Measurements from ENCODE around the gene NUB1.

NUB1 gene

DNA sequence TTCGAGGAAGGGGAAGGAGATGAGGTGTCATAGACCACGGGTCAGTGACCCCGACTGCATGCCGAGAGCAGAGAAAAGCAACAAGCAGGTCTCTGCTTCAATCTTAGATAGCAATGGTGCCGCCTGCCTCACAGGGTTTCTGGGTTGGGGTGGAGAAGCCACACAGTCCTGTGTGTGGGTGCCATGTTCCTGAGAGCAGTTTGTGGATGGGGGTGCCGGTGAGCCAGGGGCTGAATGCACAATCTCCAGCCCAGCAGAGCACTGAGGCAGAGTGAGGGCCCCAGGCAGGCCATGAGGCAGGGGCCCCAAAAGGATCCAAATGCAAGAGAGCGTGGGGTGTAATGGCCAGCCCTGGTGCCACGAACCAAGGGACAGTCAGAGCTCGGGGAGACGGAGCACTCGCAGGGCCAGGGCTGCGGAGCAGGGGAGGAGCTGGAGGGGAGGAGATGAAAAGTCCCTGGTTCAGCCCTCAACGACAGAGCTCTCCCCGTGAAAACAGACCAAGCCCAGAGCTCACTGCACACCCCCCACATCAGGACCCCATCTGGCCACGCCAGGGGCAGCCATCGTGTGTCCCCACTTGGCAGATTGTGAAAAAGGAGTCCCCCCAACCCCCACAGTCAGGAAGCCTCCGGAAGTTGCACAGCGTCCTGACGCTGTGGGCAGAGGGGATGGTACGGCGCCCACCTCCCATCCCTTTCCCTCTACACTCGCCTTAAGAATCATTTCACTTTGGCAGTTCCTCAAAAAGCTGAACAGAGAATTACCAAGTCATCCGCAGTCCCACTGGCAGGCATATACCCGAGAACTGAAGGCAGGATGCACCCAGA, 48.4 kb downstream of the NUB1 start:
- no peak for DNase-seq (ENCODE audit: low spot score)

DNA sequence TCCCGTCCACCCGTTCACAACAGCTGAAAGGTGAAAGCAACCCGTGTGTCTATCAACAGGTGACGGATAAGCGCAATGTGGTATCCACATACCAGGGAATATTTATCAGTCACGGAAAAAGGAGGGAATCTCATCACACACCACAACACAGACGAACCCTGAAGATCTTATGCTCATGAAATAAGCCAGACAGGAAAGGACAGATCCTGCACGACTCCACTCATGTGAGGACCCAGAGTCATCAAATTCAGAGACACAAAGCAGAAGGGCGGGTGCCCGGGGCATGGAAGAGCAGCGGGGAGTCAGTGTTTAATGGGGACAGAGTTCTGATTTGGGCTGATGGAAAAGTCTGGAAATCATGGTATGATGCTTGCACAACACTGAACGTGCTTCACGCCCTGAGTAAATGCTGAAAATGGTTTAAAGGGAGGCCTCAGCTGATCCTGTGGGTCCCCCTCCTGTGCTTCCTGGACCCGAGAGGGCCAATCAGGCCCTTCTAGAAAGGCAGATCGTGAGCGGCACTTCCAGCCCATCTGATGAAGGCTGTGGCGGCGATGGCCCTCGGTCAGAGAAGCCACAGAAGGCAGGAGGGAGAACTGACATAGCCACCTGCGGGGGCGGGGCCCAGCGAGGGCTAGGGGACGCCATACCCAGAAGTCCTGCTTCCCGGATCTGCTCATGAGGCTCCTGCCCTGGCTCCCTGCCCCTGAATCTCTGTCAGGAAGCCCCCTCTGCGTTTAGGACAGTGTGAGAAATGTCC, 49.2 kb downstream of the NUB1 start:
- no peak for DNase-seq (ENCODE audit: low spot score)

DNA sequence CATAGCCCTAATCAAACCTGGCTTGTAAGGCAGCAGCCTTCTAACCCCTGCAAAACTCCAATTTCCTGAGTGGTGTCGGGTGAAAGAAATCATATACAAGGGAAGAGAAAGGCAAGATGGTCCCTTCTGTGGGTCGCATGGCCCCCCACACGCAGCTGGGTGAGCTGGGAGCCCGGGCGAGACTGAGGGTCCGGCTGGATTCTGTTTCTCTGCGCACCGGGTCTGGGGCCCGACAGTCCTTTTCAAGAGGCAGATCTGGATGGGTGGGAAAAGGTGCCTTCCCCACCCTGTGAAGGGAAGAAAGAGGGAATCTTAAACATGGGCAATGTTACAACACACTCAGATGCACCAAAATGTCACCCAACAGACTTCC, 49.7 kb downstream of the NUB1 start:
- DNase-seq (ENCODE audit: low spot score), result no peak

DNA sequence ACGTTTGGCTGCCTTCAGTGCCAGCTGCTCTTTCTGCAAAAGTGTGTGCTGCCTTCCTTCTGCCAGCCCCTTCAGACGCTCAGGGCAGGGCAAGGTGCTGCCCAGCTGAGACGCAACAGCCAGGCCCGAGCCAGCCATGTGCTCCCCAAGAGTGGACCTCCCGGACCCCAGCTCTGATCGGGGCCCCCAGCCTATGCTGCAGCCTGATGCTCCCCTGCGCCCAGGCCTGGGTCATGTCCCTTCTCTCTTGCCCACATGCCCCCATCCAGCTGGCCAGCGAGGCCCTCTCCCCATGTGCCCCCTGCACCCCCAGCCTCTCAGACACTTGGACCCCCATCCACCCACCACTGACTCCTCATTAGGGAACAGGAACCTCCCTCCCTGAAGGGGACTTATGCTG, 50.4 kb downstream of the NUB1 start:
- no peak for DNase-seq (ENCODE audit: low spot score)

DNA sequence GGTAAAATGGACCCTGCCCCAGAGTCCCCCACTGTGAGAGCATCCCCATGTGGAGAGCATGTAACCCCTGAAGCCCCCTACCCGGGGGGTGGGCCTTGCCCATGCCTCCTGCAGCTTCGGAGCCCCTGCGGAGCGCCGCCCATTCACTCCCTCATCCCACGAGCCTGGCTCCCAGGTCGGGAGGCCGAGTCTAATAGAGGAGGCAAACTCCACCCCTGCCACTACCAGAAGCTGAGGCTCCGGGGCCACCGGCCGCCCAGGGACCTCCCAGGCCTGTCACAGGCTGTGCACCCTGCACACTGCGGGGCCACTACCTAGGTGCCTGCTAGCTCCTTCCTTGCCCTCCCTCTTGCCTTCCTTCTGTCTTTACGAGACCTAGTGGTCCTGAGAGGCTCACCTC, 50.8 kb downstream of the NUB1 start:
- no peak for DNase-seq (ENCODE audit: low spot score)

DNA sequence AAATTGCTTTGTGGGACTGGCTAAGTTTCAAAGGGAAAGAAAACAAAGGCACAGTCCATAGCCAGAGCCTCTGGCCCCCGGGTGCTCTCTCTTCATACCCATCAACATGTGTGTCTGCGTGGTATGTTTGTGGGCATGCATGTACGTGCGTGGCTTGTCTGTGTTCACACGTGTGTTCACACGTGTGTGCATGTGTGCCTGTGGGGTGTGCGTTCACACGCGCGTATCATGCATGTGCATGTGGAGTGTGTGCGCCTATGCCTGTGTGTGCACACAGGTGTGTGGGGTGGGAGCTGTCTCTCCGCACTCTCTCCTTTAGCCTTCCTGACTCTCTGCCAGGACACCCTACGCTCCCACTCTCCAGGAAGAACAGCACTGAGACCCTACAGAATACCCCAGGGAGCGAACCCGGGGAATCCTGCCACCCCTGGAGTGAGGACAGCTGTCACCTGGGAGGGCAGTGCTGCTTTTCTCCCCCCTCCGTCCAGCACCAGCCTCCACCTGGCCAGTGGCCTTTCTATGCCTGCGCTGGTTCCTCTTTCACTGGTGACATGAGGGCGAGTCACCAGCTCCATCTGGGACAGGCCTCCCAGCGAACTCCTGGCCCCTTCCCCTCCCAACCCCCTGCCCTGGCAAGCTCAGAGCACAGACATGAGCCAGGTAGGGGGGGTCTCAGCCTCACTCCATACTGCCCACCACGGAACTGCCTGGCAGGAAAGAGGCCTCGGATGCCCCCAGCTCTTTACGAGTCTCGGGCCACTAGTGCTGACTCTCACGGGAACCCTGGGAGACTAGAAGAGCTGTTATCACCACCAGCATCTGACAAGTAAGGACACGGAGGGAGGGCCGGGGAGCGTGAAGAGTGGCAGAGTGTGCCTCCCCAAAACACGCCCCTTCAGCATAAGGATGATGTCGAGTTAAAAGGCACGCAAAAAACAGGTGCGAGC, 51.7 kb downstream of the NUB1 start:
- DNase-seq (ENCODE audit: low spot score), result no peak

DNA sequence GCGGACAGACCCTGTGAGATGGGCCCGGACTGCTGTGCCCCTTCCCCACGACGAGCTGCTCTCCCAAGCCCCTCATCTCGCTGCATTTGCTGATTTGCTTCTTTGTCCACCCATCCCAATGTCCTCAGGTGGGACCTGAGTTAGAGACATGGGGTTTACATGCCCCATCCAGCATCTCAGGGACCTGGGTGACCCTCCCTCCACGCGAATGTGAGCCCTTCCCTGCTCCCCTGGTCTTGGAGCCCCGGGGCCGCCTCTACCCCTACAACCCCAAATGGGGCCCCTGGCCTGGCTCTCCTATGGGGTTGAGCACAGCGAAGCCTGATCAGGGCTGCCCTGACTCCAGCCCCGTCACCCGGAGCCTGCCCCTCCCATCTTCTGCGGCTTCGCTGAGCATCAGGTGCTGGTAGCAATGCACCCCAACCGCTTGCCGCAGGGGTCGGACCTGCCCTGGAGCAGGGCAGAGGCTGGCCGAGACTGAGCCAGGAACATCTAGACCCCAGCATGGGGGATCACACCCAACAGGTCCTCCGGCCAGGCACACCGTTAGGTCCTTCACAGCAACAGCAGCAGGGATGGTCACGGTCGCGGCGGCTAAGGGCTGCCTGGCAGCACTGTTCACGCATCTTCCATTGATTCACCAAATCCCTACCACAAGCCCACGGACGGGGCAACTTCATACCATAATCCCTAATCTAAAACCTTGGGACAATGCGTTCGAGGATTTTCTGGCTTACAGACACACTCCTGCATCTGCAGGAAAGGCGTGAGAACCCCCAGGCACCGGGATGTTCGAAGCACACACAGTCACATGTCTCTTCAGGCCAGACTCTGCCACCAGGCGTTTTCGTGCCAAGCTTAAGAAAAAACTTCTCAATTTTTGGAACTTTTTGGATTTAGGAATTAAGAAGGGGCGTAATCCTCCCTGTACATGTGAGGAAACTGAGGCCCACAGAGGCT, 52.7 kb downstream of the NUB1 start:
- no peak for DNase-seq (ENCODE audit: low spot score)

DNA sequence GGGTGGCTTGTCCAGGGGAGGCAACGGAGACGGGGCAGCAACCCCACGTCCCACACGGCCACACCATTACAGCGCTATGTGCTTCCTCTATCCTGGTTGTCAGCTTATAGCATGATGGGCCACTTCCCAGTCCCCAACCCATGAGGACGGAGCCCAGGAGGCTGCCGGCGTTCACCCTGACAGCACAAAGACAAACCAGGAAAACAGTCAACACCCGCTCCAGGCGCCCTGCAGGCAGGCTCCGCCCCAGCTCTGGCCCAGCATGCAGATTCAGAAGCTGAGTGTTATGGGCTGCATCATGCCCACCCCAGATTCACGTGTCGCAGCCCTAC, 53.4 kb downstream of the NUB1 start:
- DNase-seq (ENCODE audit: low spot score), result no peak

DNA sequence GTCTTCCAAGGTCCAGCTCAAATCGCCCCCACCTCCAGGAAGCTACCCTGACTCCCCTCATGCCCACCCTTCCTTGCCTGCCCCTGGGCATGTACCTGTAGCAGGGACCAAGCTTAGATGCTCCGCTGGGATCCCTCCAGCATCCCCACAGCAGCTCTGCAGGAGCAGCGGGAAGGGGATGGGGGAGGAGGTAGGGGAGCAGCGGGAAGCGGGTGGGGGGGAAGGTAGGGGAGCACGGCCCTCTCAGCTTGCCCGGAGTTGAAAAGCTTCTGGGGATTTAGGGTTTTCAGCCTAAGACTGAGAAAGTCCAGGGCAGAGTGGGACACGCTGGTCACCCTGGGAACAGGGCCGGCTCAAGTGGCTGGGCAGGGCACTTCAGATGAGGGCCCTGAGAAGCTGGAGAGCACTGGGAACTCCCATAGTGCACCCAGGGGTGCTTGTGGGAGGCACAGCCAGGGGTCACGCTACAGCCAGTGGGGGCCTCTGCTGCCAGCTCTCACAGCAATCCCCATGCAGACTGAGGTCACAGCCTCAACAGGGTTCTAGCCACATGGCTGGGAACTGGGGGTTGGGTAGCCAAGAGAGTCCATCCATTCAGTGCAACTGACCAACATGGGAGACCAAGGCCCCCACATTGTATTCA, 54.8 kb downstream of the NUB1 start:
- no peak for DNase-seq (ENCODE audit: low spot score)

DNA sequence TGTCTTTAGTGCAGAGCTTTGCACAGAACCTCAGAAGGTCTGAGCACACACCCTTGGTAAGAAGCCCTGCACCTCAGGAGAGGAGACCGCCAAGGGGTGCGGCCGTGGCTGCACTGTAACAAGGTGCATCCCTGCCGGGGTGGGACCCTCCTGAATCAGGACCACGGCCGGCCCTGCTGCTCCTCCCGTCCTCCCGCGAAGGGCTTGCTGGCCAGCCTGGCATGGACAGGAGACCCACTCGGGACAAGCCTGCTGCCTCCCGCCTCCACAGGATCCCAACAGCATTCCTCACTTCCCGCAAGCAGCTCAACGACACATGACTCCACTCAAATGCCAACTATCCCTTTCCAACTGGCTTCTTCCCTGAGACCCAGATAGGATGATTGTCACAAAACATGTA, 55.4 kb downstream of the NUB1 start:
- DNase-seq (ENCODE audit: low spot score), result no peak

DNA sequence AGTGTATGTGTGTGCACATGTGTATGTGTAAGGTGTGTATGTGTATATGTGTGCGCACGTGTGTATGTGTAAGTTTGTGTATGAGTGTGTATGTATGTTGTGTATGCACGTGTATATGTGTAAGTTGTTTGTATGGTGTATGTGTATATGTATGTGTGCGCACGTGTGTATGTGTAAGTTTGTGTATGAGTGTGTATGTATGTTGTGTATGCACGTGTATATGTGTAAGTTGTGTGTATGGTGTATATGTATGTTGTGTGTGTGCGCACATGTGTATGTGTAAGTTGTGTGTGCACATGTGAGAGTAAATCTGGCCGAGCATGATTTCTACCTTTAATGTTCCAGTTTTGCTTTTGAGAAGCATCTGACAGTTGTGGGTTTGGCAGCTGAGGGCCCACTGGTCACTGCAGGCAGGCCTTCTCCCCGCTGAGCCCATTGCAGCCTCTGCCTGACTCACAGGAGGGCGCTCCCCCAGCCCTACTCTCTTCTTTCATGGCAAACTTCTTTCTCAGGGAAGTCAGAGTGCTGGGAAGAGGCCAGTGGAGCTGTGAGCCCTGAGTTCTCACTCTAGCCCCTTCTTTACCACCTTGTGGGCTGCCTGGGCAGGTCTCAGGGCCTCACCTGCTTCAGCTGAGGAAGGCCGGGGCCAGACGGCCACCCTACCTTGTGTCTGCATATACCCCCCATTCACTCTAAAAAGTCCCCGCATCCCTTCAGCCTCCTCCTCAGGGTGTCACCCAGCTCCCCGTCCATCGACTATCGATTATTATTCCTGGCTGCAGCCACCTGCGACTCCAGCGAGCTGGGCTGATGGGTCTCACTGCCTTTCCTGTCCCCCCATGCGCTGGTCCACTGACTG, 57.1 kb downstream of the NUB1 start:
- DNase-seq (ENCODE audit: low spot score), result no peak

DNA sequence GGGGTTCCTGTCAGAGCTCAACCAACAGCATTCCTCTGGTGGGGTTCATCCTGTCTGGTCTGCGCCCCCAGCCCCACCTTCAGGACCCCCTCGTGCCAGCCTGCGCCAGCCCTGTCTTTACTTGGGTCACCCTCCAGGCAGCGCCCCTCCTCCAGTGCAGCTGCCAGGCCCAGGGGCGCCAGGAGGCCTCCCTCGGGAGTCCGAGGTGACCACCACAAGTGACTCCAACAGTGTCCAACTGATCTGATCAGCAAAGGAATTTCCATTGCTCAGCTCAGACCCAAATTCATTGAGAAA, 57.6 kb downstream of the NUB1 start:
- no peak for DNase-seq (ENCODE audit: low spot score)

DNA sequence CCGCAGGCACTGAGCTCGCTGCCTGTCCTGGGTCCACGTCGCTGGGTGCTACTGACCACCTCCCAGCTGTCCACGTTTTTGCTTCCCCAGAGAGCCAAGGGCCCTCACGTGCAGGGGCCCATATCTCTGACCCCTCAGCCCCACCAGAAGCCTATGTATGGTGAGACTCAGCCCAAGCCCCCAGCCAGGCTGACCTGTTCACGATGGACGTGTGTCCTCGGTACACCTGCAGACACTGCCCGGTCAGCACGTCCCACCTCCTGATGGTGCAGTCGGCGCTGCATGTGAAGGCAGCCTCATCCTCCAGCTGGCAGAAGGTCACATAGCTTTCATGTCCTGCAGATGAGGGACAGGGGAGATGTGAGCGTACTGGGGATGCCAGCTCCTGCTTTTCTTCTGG, 58.3 kb downstream of the NUB1 start:
- no peak for DNase-seq (ENCODE audit: low spot score)

DNA sequence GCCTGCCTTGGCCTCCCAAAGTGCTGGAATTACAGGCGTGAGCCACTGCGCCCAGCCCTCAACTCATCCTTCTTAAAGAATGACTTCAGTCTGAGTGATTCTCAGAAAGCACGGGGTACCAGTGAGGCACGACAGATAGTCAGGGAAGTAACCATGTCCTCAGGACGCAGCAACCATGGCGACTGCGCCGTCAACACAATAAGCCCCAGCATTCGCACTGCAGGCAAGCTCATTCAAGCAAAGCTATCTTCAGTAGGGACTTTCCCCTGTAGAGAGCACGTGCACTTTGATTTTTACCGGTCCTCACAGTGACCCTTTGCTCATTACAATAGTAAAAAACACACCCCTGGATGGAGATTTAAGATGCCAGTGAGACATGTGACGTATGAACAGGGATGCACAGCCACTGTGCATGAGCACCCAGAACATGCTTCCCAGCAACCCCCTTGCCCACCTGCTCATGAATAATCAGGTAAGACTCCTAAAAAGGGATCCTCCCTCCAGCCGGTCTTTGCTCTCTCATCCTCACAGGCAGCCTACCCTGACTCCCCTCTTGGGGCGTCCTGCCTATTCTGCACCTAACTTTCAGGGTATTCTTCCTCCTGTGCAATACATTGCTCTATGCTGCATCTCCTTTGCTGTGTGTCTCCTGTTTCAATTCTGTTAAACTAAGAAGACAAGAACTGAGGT, 59.2 kb downstream of the NUB1 start:
- DNase-seq (ENCODE audit: low spot score), result no peak

DNA sequence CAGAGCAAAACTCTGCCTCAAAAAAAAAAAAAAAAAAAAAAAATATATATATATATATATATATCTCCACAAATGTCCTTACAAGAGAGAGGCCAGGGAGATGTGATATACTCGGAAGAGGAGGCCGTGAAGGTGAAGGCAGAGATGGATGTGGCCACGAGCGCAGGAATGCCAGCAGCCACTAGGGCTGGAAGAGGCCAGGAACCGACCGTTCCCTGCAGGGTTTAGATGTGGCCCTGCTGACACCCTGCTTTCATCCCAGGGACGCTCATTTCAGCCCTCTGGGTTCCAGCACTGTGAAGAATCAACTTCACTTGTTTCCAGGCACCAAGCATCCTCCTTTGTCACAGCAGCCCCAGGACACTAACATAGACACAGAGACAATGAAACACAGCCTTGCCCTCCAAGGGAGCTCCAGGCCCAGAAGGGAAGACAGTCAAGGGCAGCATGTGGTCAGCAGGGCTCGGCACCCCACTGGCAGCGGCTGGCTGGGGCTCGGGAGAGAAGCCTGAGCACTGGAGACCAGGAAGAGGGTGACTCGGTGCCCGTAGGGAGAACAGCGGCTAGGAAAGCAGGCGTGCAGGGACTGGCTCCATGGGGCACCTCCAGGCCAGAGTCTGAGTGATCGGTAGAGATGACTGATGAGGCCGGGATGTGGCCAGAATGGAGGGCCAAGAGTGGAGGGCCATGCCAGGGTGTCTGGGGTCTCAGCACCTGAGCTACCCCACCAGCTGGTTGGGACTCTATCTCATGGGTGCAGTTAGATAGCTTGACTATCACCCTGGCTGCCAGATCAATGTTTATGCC, 60.6 kb downstream of the NUB1 start:
- DNase-seq (ENCODE audit: low spot score), result no peak

DNA sequence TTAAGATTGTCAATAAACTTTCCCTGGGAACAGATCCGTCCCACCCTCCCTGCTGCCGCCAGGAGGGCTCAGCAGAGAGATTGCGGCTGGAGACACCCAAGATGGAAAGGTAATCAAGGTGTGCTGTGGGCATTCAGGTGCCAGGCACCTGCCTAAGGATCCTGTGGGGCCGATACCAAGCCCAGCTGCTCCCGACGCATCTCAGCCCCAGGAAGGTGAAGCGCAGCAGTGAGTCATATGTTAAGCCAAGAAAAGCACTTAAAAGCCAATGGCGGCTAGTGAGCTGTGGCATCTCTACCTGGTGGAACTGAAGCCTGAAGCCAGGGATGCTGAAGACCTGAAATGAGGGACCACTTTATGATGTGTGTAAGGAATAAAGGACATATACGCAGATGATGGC, 62.2 kb downstream of the NUB1 start:
- DNase-seq (ENCODE audit: low spot score), result no peak

DNA sequence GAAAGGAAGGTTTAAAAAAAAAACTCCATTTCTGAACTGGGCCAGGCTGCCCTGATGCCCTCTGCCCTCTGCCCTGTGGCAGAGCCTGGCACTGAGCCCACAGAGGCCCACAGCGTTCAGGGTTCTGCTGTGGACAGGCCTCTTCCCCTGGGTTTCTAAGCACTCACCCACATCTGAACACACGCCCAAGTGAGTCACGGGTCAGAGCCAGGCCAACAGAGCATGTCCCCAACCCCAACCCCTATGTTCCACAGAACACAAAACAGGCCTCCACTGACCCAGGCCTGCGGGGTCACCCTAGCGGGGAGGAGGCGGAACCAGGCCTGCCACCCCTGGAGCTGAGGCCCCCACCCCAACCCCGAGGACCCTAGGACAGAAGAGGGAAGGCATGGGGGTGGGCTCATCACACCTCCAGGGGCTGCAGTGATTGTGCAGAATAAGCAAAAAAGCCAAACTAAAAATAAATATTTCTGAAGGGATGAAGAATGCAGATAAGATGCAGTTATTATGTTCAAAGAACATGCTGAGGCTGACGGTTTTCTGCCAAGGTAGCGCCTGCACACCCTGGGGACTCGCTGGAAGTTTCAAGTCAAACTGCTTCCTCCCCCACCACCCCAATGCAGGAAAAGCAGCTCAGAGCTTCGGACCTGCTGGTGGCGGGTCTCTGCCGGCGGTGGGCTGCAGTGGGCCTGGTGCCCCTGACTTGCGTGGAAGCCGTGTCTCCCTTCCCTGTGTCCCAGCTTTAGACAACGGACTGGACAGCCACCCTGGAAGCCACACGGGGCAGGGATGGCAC, 62.8 kb downstream of the NUB1 start:
- no peak for DNase-seq (ENCODE audit: low spot score)

DNA sequence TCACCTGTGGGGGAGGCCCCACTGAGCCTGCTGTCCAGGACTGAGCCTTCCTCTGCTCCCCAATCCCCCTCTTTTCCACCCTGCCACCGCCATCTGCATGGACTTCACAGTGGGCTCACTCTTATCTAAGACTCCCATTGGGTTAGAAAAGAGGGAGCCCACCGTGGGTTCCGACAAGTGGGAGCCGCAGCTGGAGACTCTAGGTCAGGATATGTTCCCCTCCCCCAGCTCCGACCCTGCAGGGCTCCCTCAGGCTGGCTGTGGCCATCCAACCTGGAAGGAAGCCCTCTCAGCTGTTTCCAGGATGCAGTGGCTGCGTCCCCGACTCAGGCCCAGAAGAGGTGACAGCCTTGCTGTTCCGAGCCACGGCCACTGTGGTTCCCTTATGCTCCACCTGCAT, 63.4 kb downstream of the NUB1 start:
- no peak for DNase-seq (ENCODE audit: low spot score)

Measured in activated CD4-positive, alpha-beta T cell treated with anti-CD3 and anti-CD28 coated beads, Interleukin-2, Interleukin-4, amounts not matched to agents 100 ng/mL and 50 ng/mL, durations not matched to agents 16 hours and 8 hours (primary cell).